Hair follicular keratinocyte (primary cell): ENCODE results near the gene PRAMEF14. TPM values are rescaled to one million over a fixed set of nuclear protein-coding genes. Genes with fewer than 3 reads are reported as not detected.

ENCODE experiments used
- total RNA-seq: library from RNA; depleted of rRNA; stranded (reverse); fragments of >200 nt; gene quantifications from 2 replicates; pipeline ENCODE4 v1.2.3, GENCODE V29; 2015

The PRAMEF14 gene
- total RNA-seq = not detected in 2 replicates

GRCh38 chr1:13347034-13347433, at the start of gene PRAMEF14:
Gene PRAMEF14, minus strand, starts transcription at chr1:13347134. Its CDS starts 1,820 bp downstream, at chr1:13345314.

GRCh38 chr1:13389332-13389731, 42.4 kb upstream of the PRAMEF14 start, which contains the start of gene PRAMEF17:
Gene PRAMEF17, plus strand, starts transcription at chr1:13389632. Its CDS starts 26 bp downstream, at chr1:13389658.

GRCh38 chr1:13315281-13315680, 31.7 kb downstream of the PRAMEF14 start, which contains the start of gene PRAMEF15:
Gene PRAMEF15, plus strand, starts transcription at chr1:13315581. Its CDS starts 2,827 bp downstream, at chr1:13318408.

GRCh38 chr1:13303239-13303638, 43.7 kb downstream of the PRAMEF14 start, which contains the start of gene PRAMEF33:
Gene PRAMEF33, plus strand, starts transcription at chr1:13303539. Its CDS starts 2,416 bp downstream, at chr1:13305955.

Other genes starting within 250 kb of the PRAMEF14 start
- gene HNRNPCL2, start 230.3 kb downstream of the PRAMEF14 start, total RNA-seq = not detected in 2 replicates
- gene PRAMEF26, start 191.1 kb downstream of the PRAMEF14 start, total RNA-seq = not detected in 2 replicates
- not detected in 2 replicates for gene HNRNPCL4, start 181.5 kb downstream of the PRAMEF14 start, total RNA-seq
- not detected in 2 replicates for gene PRAMEF9, start 175.3 kb downstream of the PRAMEF14 start, total RNA-seq
- not detected in 2 replicates for gene PRAMEF13, start 145.7 kb downstream of the PRAMEF14 start, total RNA-seq
- gene PRAMEF18, start 121.0 kb downstream of the PRAMEF14 start, total RNA-seq = not detected in 2 replicates
- not detected in 2 replicates for gene PRAMEF5, start 92.9 kb downstream of the PRAMEF14 start, total RNA-seq
- not detected in 2 replicates for gene PRAMEF8, start 62.0 kb downstream of the PRAMEF14 start, total RNA-seq
- not detected in 2 replicates for gene PRAMEF33, start 43.6 kb downstream of the PRAMEF14 start, total RNA-seq
- gene PRAMEF15, start 31.6 kb downstream of the PRAMEF14 start, total RNA-seq = not detected in 2 replicates
- not detected in 2 replicates for gene PRAMEF19, start 24.8 kb upstream of the PRAMEF14 start, total RNA-seq
- gene PRAMEF17, start 42.5 kb upstream of the PRAMEF14 start, total RNA-seq = not detected in 2 replicates
- not detected in 2 replicates for gene PRAMEF20, start 63.3 kb upstream of the PRAMEF14 start, total RNA-seq
- gene LRRC38, start 166.9 kb upstream of the PRAMEF14 start, total RNA-seq = not detected in 2 replicates
- gene PDPN, start 236.7 kb upstream of the PRAMEF14 start, total RNA-seq = 65.3 and 81.1 TPM in 2 replicates